ENCODE results near the gene UBAC2. TPM values are rescaled to one million over a fixed set of nuclear protein-coding genes. Genes with fewer than 3 reads are reported as not detected.

The UBAC2 gene
- total and polyA plus RNA-seq, 2 of the 8 experiments (the other 6 are each of a cell fraction or from before 2014, with no cell fraction given) = 75.9 to 76.9 TPM

DNA sequence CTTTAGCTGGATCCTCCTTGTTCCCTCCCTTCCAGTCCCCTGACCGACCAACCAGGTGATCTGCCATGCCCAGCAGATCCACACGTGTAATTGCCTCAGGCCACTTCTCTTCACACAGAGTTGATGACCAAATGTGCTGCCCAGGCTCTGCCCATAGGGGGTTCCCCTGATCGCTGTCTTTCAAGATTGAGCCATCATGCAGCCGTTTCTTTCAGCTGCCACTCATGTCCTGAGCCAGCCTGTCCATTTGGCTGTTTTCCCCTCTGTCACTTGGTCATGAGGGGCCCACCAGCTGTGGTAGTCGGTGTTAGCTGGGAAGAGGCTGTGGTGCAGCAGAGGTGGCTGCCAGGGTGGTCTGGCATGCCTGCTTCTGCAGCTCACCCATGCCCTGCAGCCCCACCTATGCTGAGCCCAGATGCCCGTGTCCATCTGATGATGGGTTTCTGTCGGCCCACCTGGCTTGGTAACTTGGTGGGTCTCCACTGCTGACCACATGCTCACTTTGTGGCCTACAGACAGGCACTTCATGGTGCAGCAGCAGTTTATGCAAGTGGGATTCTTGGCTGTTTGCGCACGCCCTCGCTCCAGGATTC is 142.2 kb downstream of the UBAC2 start (continued):
- no peak for TF ChIP-seq NANOG (IDR thresholded peaks at IDR 0.05; ENCODE audit: insufficient read depth, low read depth, low read length, poor library complexity, severe bottlenecking)
- no peak for TF ChIP-seq SIN3A (conservative IDR thresholded peaks at IDR 0.05 in 1 of 2, IDR thresholded peaks at IDR 0.05 in 1 of 2; ENCODE audit: low read depth in 1 of 2, low read length in 2 of 2)
- TF ChIP-seq HDAC2 (IDR thresholded peaks at IDR 0.05; ENCODE audit: borderline replicate concordance in 1 of 2, low read depth in 2 of 2, low read length in 2 of 2) = no peak
- TF ChIP-seq HDAC6 (IDR thresholded peaks at IDR 0.05; ENCODE audit: low read depth, low read length) = no peak
- no peak for TF ChIP-seq BRCA1 (IDR thresholded peaks at IDR 0.05; ENCODE audit: low read depth, low read length)
- TF ChIP-seq TBP (IDR thresholded peaks at IDR 0.05; ENCODE audit: low read depth, low read length) = no peak
- TF ChIP-seq, protein P1, sequence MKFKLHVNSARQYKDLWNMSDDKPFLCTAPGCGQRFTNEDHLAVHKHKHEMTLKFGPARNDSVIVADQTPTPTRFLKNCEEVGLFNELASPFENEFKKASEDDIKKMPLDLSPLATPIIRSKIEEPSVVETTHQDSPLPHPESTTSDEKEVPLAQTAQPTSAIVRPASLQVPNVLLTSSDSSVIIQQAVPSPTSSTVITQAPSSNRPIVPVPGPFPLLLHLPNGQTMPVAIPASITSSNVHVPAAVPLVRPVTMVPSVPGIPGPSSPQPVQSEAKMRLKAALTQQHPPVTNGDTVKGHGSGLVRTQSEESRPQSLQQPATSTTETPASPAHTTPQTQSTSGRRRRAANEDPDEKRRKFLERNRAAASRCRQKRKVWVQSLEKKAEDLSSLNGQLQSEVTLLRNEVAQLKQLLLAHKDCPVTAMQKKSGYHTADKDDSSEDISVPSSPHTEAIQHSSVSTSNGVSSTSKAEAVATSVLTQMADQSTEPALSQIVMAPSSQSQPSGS (IDR thresholded peaks at IDR 0.05; ENCODE audit: low read length) = no peak
- TF ChIP-seq FOSL1 (IDR thresholded peaks at IDR 0.05; ENCODE audit: insufficient read depth, low read depth, low read length) = no peak
- TF ChIP-seq RAD21 (IDR thresholded peaks at IDR 0.05 in 1 of 2, conservative IDR thresholded peaks at IDR 0.05 in 1 of 2; ENCODE audit: low read depth in 2 of 2, low read length in 2 of 2) = no peak
- no peak for TF ChIP-seq POLR2AphosphoS5 (IDR thresholded peaks at IDR 0.05; ENCODE audit: low read depth, low read length)
- TF ChIP-seq CHD1 (IDR thresholded peaks at IDR 0.05; ENCODE audit: low read depth, low read length) = no peak
- no peak for TF ChIP-seq JUND (IDR thresholded peaks at IDR 0.05; ENCODE audit: low read length)
